Chondrocyte (in vitro differentiated cells): ENCODE results near the gene PRUNE2. TPM values are rescaled to one million over a fixed set of nuclear protein-coding genes. Genes with fewer than 3 reads are reported as not detected.
"Not testable (repeated sequence)": the region's sequence is repeated elsewhere in the genome, so short reads cannot be mapped to it uniquely, and the experiment has no call there.

Source experiments
- DNase-seq: peaks from one replicate; pipeline ENCODE4 v3.0.0; 2021; ENCODE audit warnings: mixed read lengths, low spot score
- H3K27ac Mint-ChIP-seq: one replicate; pipeline ENCODE4 v1.8.0; 2021; ENCODE audit warnings: mild to moderate bottlenecking, moderate library complexity, mixed read lengths; ENCODE audit not compliant: unreplicated experiment
- H3K27me3 Mint-ChIP-seq: 2 replicates; pipeline ENCODE4 v1.8.0; 2021; ENCODE audit warnings: low read depth, mixed read lengths
- H3K36me3 Mint-ChIP-seq: 2 replicates; pipeline ENCODE4 v1.8.0; 2021; ENCODE audit warnings: low read depth, mixed read lengths
- H3K4me1 Mint-ChIP-seq: 2 replicates; pipeline ENCODE4 v1.8.0; 2021; ENCODE audit warnings: low read depth, mild to moderate bottlenecking, mixed read lengths
- H3K4me3 Mint-ChIP-seq: one replicate; pipeline ENCODE4 v1.8.0; 2021; ENCODE audit warnings: mild to moderate bottlenecking, moderate library complexity, mixed read lengths; ENCODE audit not compliant: unreplicated experiment
- H3K9me3 Mint-ChIP-seq: 2 replicates; pipeline ENCODE4 v1.8.0; 2021; ENCODE audit warnings: low read depth, mixed read lengths
- total RNA-seq: library from RNA; stranded (reverse); gene quantifications from 3 replicates; pipeline ENCODE4 v1.2.1, GENCODE V29; 2021
- TF ChIP-seq, protein P1 (sequence below): fragments of 200-600 bp; sonication (generic); IDR thresholded peaks from 2 replicates; pipeline ENCODE4 v1.5.0; 2021; ENCODE audit warnings: antibody characterized with exemption, mild to moderate bottlenecking, moderate library complexity

The PRUNE2 gene
- total RNA-seq, 1 donor from 2014 or later: 10.5 TPM

DNA sequence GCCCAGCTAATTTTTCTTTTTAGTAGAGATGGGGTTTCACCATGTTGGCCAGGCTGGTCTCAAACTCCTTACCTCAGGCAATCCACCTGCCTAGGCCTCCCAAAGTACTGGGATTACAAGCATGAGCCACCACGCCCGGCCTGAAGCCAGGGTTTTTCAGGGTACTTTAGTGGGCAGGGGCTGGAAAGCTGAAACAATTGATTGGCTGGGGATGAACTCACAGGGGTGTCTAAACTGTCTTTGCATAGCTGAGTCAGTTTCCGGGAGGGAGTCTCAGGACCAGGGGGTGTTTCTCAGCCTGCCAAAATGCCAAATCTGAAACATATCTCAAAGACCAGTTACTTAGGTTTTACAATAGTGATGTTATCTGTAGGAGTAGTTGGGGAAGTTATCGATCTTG, 46.1 kb downstream of the PRUNE2 start:
- Mint-ChIP-seq H3K4me3 (no peak overlapping the region), H3K4me1 (no peaks in the 10 kb centered on the region), H3K27me3 (no peaks in the 10 kb centered on the region), H3K9me3 (peaks cover 6% of the 10 kb centered on the region), H3K36me3 (no peaks in the 10 kb centered on the region), H3K27ac (no peak overlapping the region)
- TF ChIP-seq, protein P1, sequence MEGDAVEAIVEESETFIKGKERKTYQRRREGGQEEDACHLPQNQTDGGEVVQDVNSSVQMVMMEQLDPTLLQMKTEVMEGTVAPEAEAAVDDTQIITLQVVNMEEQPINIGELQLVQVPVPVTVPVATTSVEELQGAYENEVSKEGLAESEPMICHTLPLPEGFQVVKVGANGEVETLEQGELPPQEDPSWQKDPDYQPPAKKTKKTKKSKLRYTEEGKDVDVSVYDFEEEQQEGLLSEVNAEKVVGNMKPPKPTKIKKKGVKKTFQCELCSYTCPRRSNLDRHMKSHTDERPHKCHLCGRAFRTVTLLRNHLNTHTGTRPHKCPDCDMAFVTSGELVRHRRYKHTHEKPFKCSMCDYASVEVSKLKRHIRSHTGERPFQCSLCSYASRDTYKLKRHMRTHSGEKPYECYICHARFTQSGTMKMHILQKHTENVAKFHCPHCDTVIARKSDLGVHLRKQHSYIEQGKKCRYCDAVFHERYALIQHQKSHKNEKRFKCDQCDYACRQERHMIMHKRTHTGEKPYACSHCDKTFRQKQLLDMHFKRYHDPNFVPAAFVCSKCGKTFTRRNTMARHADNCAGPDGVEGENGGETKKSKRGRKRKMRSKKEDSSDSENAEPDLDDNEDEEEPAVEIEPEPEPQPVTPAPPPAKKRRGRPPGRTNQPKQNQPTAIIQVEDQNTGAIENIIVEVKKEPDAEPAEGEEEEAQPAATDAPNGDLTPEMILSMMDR: no peak
- DNase-seq: no peak

DNA sequence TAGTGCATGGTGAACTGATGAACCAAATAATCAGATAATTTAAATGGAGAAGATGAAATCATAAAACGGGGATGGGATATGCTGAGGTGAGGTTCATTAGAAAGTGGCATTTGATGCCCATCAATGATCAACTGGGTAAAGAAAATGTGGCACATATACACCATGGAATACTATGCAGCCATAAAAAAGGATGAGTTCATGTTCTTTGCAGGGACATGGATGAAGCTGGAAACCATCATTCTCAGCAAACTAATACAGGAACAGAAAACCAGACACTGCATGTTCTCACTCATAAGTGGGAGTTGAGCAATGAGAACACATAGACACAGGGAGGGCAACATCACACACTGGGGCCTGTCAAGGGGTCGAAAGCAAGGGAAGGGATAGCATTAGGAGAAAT, 47.7 kb downstream of the PRUNE2 start:
- not testable (repeated sequence) for H3K9me3 Mint-ChIP-seq, H3K4me1 Mint-ChIP-seq, H3K27me3 Mint-ChIP-seq, H3K4me3 Mint-ChIP-seq, H3K36me3 Mint-ChIP-seq, H3K27ac Mint-ChIP-seq, DNase-seq

GRCh38 chr9:76856016-76856415, 49.9 kb downstream of the PRUNE2 start:
- Mint-ChIP-seq H3K4me1 (no peaks in the 10 kb centered on the region), H3K36me3 (no peaks in the 10 kb centered on the region), H3K4me3 (no peak overlapping the region), H3K27ac (no peak overlapping the region), H3K9me3 (peaks cover 6% of the 10 kb centered on the region), H3K27me3 (peaks cover 2% of the 10 kb centered on the region)
- TF ChIP-seq, protein P1: no peak
- no peak for DNase-seq

DNA sequence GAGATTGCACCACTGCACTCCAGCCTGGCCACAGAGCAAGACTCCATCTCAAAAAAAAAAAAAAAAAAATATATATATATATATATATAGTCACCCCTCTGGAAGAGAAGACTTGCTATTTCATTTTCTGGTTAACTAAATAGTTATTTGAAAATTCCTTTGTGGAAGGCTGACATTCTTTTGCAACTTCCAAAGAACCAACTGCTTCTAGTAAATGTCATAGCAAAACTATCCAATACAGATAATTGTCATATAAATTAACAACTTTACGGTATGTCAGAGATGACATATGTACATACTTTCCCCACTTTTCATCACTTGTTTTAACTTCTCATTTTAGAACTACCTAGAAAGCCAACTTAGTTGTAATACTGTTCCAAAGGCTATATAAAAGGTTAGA, 50.9 kb downstream of the PRUNE2 start:
- DNase-seq: no peak
- Mint-ChIP-seq H3K4me3 (no peak overlapping the region), H3K36me3 (no peaks in the 10 kb centered on the region), H3K9me3 (peaks cover 6% of the 10 kb centered on the region), H3K4me1 (no peaks in the 10 kb centered on the region), H3K27ac (no peak overlapping the region), H3K27me3 (peaks cover 2% of the 10 kb centered on the region)
- TF ChIP-seq, protein P1: no peak

GRCh38 chr9:76852026-76852425, 53.9 kb downstream of the PRUNE2 start:
- H3K9me3 Mint-ChIP-seq: peaks cover 1% of the 10 kb centered on the region
- no peaks in the 10 kb centered on the region for H3K4me1 Mint-ChIP-seq
- DNase-seq: no peak
- H3K27ac Mint-ChIP-seq: no peak overlapping the region
- TF ChIP-seq, protein P1: no peak
- H3K27me3 Mint-ChIP-seq: peaks cover 2% of the 10 kb centered on the region
- H3K4me3 Mint-ChIP-seq: no peak overlapping the region
- no peaks in the 10 kb centered on the region for H3K36me3 Mint-ChIP-seq

DNA sequence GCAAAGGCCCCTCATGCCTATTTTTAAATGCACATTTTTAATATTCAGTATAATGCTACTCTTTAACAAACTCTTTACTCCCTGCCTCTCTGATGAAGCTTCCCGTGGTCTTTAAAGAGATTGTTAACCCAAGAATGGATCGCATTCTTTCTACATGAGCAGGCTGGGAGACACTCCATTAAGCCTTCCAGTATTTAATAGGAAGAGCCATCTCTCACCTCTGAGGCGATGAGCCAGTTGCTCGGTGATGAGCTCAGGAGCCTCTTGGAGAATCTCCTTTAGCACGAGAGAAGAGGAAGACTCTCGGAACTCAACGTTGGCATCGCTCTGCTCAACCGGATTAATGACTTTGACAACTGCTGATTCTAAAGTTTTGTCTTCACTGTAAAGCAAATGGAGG, 59.6 kb downstream of the PRUNE2 start:
- no peak overlapping the region for H3K27ac Mint-ChIP-seq
- H3K4me3 Mint-ChIP-seq: no peak overlapping the region
- TF ChIP-seq, protein P1: no peak
- H3K4me1 Mint-ChIP-seq: no peaks in the 10 kb centered on the region
- H3K36me3 Mint-ChIP-seq: peaks cover 4% of the 10 kb centered on the region
- H3K27me3 Mint-ChIP-seq: no peaks in the 10 kb centered on the region
- no peak for DNase-seq
- peaks cover 3% of the 10 kb centered on the region for H3K9me3 Mint-ChIP-seq
